BLaER1 (cell line): ENCODE measurements around the gene FOXJ2.
"Not testable (repeated sequence)": the region's sequence is repeated elsewhere in the genome, so short reads cannot be mapped to it uniquely, and the experiment has no call there.

Source experiments
- H3K27ac ChIP-seq: shearing (Covaris generic); formaldehyde crosslinking; 2 replicates; pipeline ENCODE4 v1.8.1; 2022
- H3K27me3 ChIP-seq: shearing (Covaris generic); formaldehyde crosslinking; 2 replicates; pipeline ENCODE4 v1.8.1; 2022
- H3K36me3 ChIP-seq: shearing (Covaris generic); formaldehyde crosslinking; 2 replicates; pipeline ENCODE4 v1.8.1; 2022
- H3K4me1 ChIP-seq: shearing (Covaris generic); formaldehyde crosslinking; 2 replicates; pipeline ENCODE4 v1.8.1; 2022
- H3K4me2 ChIP-seq: shearing (Covaris generic); formaldehyde crosslinking; 2 replicates; pipeline ENCODE4 v1.8.1; 2022
- H3K4me3 ChIP-seq: shearing (Covaris generic); formaldehyde crosslinking; 2 replicates; pipeline ENCODE4 v1.8.1; 2022
- H3K9ac ChIP-seq: shearing (Covaris generic); formaldehyde crosslinking; 2 replicates; pipeline ENCODE4 v1.8.1; 2022
- H3K9me3 ChIP-seq: shearing (Covaris generic); formaldehyde crosslinking; 2 replicates; pipeline ENCODE4 v1.8.1; 2022
- H4K20me1 ChIP-seq: shearing (Covaris generic); formaldehyde crosslinking; 2 replicates; pipeline ENCODE4 v1.8.1; 2022
- Cebpa-rat ChIP-seq: shearing (Covaris generic); IDR thresholded peaks from 2 replicates; pipeline ENCODE4 v1.8.1; 2022

Gene FOXJ2

GRCh38 chr12:8082808-8083100 is 50.2 kb downstream of the FOXJ2 start:
- H3K4me3 ChIP-seq = peak overlapping the region; percentile 81
- no peaks in the 10 kb centered on the region for H3K9me3 ChIP-seq
- peaks cover 79% of the 10 kb centered on the region for H3K4me1 ChIP-seq
- TF ChIP-seq Cebpa-rat = no peak
- peaks cover 22% of the 10 kb centered on the region for H3K36me3 ChIP-seq
- H4K20me1 ChIP-seq = peaks cover 45% of the 10 kb centered on the region
- H3K4me2 ChIP-seq = peak overlapping the region; percentile 91
- peak overlapping the region; percentile 84 for H3K9ac ChIP-seq
- H3K27me3 ChIP-seq = no peaks in the 10 kb centered on the region
- H3K27ac ChIP-seq = peak overlapping the region; percentile 83

- H3K27me3 ChIP-seq, H3K9me3 ChIP-seq, H3K27ac ChIP-seq, H3K4me3 ChIP-seq, H3K9ac ChIP-seq: not testable (repeated sequence)
- Histone ChIP-seq H3K4me1 (peaks cover 86% of the 10 kb centered on the region), H4K20me1 (peaks cover 61% of the 10 kb centered on the region), H3K36me3 (peaks cover 26% of the 10 kb centered on the region), H3K4me2 (peak overlapping the region; percentile 91)
These were observed 51.8 kb downstream of the FOXJ2 start for GRCh38 chr12:8084351-8084750.

GRCh38 chr12:8087666-8088065 is 55.1 kb downstream of the FOXJ2 start:
- no peak overlapping the region for H3K4me3 ChIP-seq
- no peaks in the 10 kb centered on the region for H3K27me3 ChIP-seq
- no peak overlapping the region for H3K9ac ChIP-seq
- peak overlapping the region; percentile 69 for H3K4me2 ChIP-seq
- H3K9me3 ChIP-seq = no peaks in the 10 kb centered on the region
- peaks cover 82% of the 10 kb centered on the region for H4K20me1 ChIP-seq
- peaks cover 73% of the 10 kb centered on the region for H3K4me1 ChIP-seq
- peaks cover 59% of the 10 kb centered on the region for H3K36me3 ChIP-seq
- H3K27ac ChIP-seq = no peak overlapping the region
- TF ChIP-seq Cebpa-rat = no peak

GRCh38 chr12:8088574-8088973 is 56.1 kb downstream of the FOXJ2 start:
- Histone ChIP-seq H3K27me3 (no peaks in the 10 kb centered on the region), H3K9me3 (no peaks in the 10 kb centered on the region), H3K9ac (peak overlapping the region; percentile 32; the same call in 1 of the 2 replicates), H3K36me3 (peaks cover 68% of the 10 kb centered on the region), H4K20me1 (peaks cover 76% of the 10 kb centered on the region), H3K4me2 (peak overlapping the region; percentile 69), H3K27ac (0 out of 2 replicates have a peak overlapping the region, but pooled peaks have one; percentile 18), H3K4me1 (peaks cover 64% of the 10 kb centered on the region), H3K4me3 (no peak overlapping the region)
- no peak for TF ChIP-seq Cebpa-rat

- H3K27ac ChIP-seq, H3K9me3 ChIP-seq, H3K27me3 ChIP-seq, H3K4me3 ChIP-seq, H3K9ac ChIP-seq: not testable (repeated sequence)
- Histone ChIP-seq H3K4me2 (peak overlapping the region; percentile 69), H3K4me1 (peaks cover 57% of the 10 kb centered on the region), H3K36me3 (peaks cover 68% of the 10 kb centered on the region), H4K20me1 (peaks cover 69% of the 10 kb centered on the region)
These were observed 56.8 kb downstream of the FOXJ2 start for GRCh38 chr12:8089277-8089676.

- peaks cover 52% of the 10 kb centered on the region for H3K4me1 ChIP-seq
- peak overlapping the region; percentile 69 for H3K4me2 ChIP-seq
- no peak overlapping the region for H3K27ac ChIP-seq
- H3K36me3 ChIP-seq = peaks cover 70% of the 10 kb centered on the region
- H3K27me3 ChIP-seq = no peaks in the 10 kb centered on the region
- H3K9me3 ChIP-seq = no peaks in the 10 kb centered on the region
- no peak overlapping the region for H3K4me3 ChIP-seq
- TF ChIP-seq Cebpa-rat = no peak
- peaks cover 64% of the 10 kb centered on the region for H4K20me1 ChIP-seq
- no peak overlapping the region for H3K9ac ChIP-seq
These were observed 57.2 kb downstream of the FOXJ2 start for GRCh38 chr12:8089716-8090115.

- H3K9ac ChIP-seq = no peak overlapping the region
These were observed 60.8 kb downstream of the FOXJ2 start for GRCh38 chr12:8093291-8093690.

GRCh38 chr12:8096281-8096915 is 63.9 kb downstream of the FOXJ2 start:
- Histone ChIP-seq H3K9me3 (no peaks in the 10 kb centered on the region), H3K36me3 (peaks cover 86% of the 10 kb centered on the region), H3K4me3 (no peak overlapping the region), H3K27me3 (no peaks in the 10 kb centered on the region), H3K4me1 (no peaks in the 10 kb centered on the region), H3K4me2 (no peak overlapping the region), H4K20me1 (peaks cover 9% of the 10 kb centered on the region; the same call in 1 of the 2 replicates), H3K27ac (no peak overlapping the region), H3K9ac (no peak overlapping the region)
- TF ChIP-seq Cebpa-rat = no peak

More at GRCh38 chr12:8093291-8093690, 60.8 kb downstream of the FOXJ2 start:
- Histone ChIP-seq H3K27me3 (no peaks in the 10 kb centered on the region), H4K20me1 (peaks cover 32% of the 10 kb centered on the region), H3K27ac (no peak overlapping the region), H3K4me1 (peaks cover 19% of the 10 kb centered on the region), H3K4me2 (no peak overlapping the region), H3K36me3 (peaks cover 92% of the 10 kb centered on the region), H3K9me3 (no peaks in the 10 kb centered on the region), H3K4me3 (no peak overlapping the region)
- no peak for TF ChIP-seq Cebpa-rat

- TF ChIP-seq Cebpa-rat = no peak
- H3K27ac ChIP-seq = no peak overlapping the region
- no peak overlapping the region for H3K4me2 ChIP-seq
- H3K4me3 ChIP-seq = no peak overlapping the region
- H3K9ac ChIP-seq = no peak overlapping the region
- no peaks in the 10 kb centered on the region for H3K9me3 ChIP-seq
- H3K36me3 ChIP-seq = peaks cover 57% of the 10 kb centered on the region
- no peaks in the 10 kb centered on the region for H3K4me1 ChIP-seq
- H3K27me3 ChIP-seq = no peaks in the 10 kb centered on the region
- no peaks in the 10 kb centered on the region for H4K20me1 ChIP-seq
These were observed 66.7 kb downstream of the FOXJ2 start for GRCh38 chr12:8099235-8099634.
